H54 (cell line): Measurements from ENCODE around the gene CNN1.
"Not testable (repeated sequence)": the region's sequence is repeated elsewhere in the genome, so short reads cannot be mapped to it uniquely, and the experiment has no call there.

Experiments
- DNase-seq: peaks from one replicate; pipeline ENCODE4 v3.0.0; 2011; ENCODE audit warnings: low spot score, mixed read lengths; ENCODE audit not compliant: insufficient read length
- FAIRE-seq: peaks from 3 replicates; lab custom pipeline; 2011; peaks lifted over from hg19 to GRCh38; lab: Jason Lieb, UNC
- POLR2A ChIP-seq: IDR thresholded peaks from 2 replicates; pipeline ENCODE4 v1.6.1; 2011; ENCODE audit warnings: low read depth, mild to moderate bottlenecking, low read length

The CNN1 gene

GRCh38 chr19:11549386-11549953, 10.8 kb downstream of the CNN1 start:
- no peak for DNase-seq
- no peak for FAIRE-seq
- no peak for TF ChIP-seq POLR2A

GRCh38 chr19:11550265-11550664, 11.6 kb downstream of the CNN1 start:
- no peak for TF ChIP-seq POLR2A
- DNase-seq (no peak), FAIRE-seq (no peak)

GRCh38 chr19:11551603-11552235, 13.1 kb downstream of the CNN1 start:
- FAIRE-seq (no peak), DNase-seq (no peak)
- TF ChIP-seq POLR2A: no peak

GRCh38 chr19:11552666-11553372, 14.2 kb downstream of the CNN1 start:
- DNase-seq: no peak
- TF ChIP-seq POLR2A: no peak
- FAIRE-seq: no peak

GRCh38 chr19:11554160-11554559, 15.5 kb downstream of the CNN1 start:
- DNase-seq: no peak
- TF ChIP-seq POLR2A: no peak
- FAIRE-seq: no peak

GRCh38 chr19:11555246-11555645, 16.6 kb downstream of the CNN1 start:
- FAIRE-seq (no peak), DNase-seq (no peak)
- no peak for TF ChIP-seq POLR2A

- no peak for FAIRE-seq
- no peak for TF ChIP-seq POLR2A
- no peak for DNase-seq
These were observed 18.2 kb downstream of the CNN1 start for GRCh38 chr19:11556634-11557420.

GRCh38 chr19:11558881-11559828, 20.5 kb downstream of the CNN1 start, which contains the start of gene ELOF1:
ELOF1 (minus strand) TSS chr19:11559230; CDS start chr19:11554347, 4,883 bp downstream.
- peak; percentile 79 for FAIRE-seq
- DNase-seq: peak; percentile 97
- TF ChIP-seq POLR2A: peak; percentile 90

- DNase-seq: no peak
- peak; percentile 6 for FAIRE-seq
- TF ChIP-seq POLR2A: no peak
These were observed 21.9 kb downstream of the CNN1 start for GRCh38 chr19:11560404-11561051.

- TF ChIP-seq POLR2A: no peak
- no peak for DNase-seq
- FAIRE-seq: no peak
These were observed 24.9 kb downstream of the CNN1 start for GRCh38 chr19:11563532-11563931.

- FAIRE-seq, DNase-seq: not testable (repeated sequence)
These were observed 25.6 kb downstream of the CNN1 start for GRCh38 chr19:11564082-11564807.

- not testable (repeated sequence) for DNase-seq, FAIRE-seq
These were observed 27.0 kb downstream of the CNN1 start for GRCh38 chr19:11565649-11565980.

GRCh38 chr19:11566164-11566563, 27.5 kb downstream of the CNN1 start:
- no peak for DNase-seq
- TF ChIP-seq POLR2A: no peak
- FAIRE-seq: no peak
